B cell (primary cell): ENCODE measurements around the gene PRPSAP1. TPM values are rescaled to one million over a fixed set of nuclear protein-coding genes. Genes with fewer than 3 reads are reported as not detected.

Experiments used
- ATAC-seq: fragments of 200-7000 bp; cut with Tn5 transposase; one replicate; pipeline ENCODE4 v1.10.0; 2021; ENCODE audit warnings: low read depth, mild to moderate bottlenecking, moderate number of reproducible peaks, moderate library complexity
- CTCF ChIA-PET: fragments of 350-600 bp; sonication (Branson Sonifier 250); formaldehyde crosslinking; loops from one replicate; lab custom pipeline; 2021; ENCODE audit warnings: antibody characterized with exemption, inconsistent platforms; lab: Charles Lee
- POLR2A ChIA-PET: fragments of 350-600 bp; sonication (Branson Sonifier 250); formaldehyde crosslinking; loops from one replicate; lab custom pipeline; 2021; ENCODE audit warnings: antibody characterized with exemption; lab: Charles Lee
- DNase-seq: peaks from one replicate; pipeline ENCODE4 v3.0.0; 2013
- H2AFZ ChIP-seq: 2 replicates; pipeline ENCODE4 v1.6.1; 2012; ENCODE audit warnings: mild to moderate bottlenecking, low read depth, low read length; ENCODE audit not compliant: insufficient read depth, poor library complexity, severe bottlenecking
- H3K27ac ChIP-seq, 2 donors: 1 replicate in 1 of 2; 2 replicates in 1 of 2; pipeline ENCODE4 v1.5.1; 2012 to 2013; ENCODE audit warnings: low read length in 2 of 2, mild to moderate bottlenecking in 2 of 2, moderate library complexity in 1 of 2
- H3K27me3 ChIP-seq, 4 experiments: fragments of 200-600 bp in 1 of 4; sonication (generic) in 1 of 4; replicated peaks in 1 of 4; 1 replicate in 2 of 4; 2 replicates in 2 of 4; pipeline versions ENCODE4 v1.6.1 to v1.7.0; 2013 to 2016; ENCODE audit warnings: low read length in 3 of 4, mild to moderate bottlenecking in 2 of 4, mixed read lengths in 1 of 4, moderate library complexity in 1 of 4; ENCODE audit not compliant: insufficient read depth in 4 of 4, control insufficient read depth in 3 of 4; ENCODE audit errors: control extremely low read depth in 1 of 4
- H3K36me3 ChIP-seq, 2 experiments: replicated peaks in 1 of 2; 1 replicate in 1 of 2; 2 replicates in 1 of 2; pipeline versions ENCODE4 v1.6.1 to v1.7.1; 2013; ENCODE audit warnings: low read length in 1 of 2; ENCODE audit not compliant: insufficient read depth in 2 of 2, control insufficient read depth in 1 of 2; ENCODE audit errors: control extremely low read depth in 1 of 2, extremely low read depth in 1 of 2
- H3K4me1 ChIP-seq, 2 donors: fragments of 200-600 bp in 1 of 2; sonication (generic) in 1 of 2; 1 replicate in 1 of 2; 2 replicates in 1 of 2; pipeline versions ENCODE4 v1.5.1 to v1.6.1; 2013 to 2017; ENCODE audit warnings: low read length in 2 of 2; ENCODE audit not compliant: control insufficient read depth in 2 of 2, insufficient read depth in 2 of 2
- H3K4me2 ChIP-seq: replicated peaks from 2 replicates; pipeline ENCODE3; 2012; ENCODE audit warnings: mild to moderate bottlenecking, low read depth, low read length; ENCODE audit not compliant: poor library complexity, severe bottlenecking
- H3K4me3 ChIP-seq, 5 experiments: fragments of 200-600 bp in 1 of 5; sonication (generic) in 1 of 5; 1 replicate in 3 of 5; 2 replicates in 2 of 5; pipeline versions ENCODE4 v1.5.1 to v1.7.0; 2011 to 2016; ENCODE audit warnings: low read length in 4 of 5, mild to moderate bottlenecking in 4 of 5, low read depth in 2 of 5, control low read depth in 1 of 5, moderate library complexity in 1 of 5; ENCODE audit not compliant: insufficient read depth in 1 of 5; ENCODE audit errors: control extremely low read depth in 1 of 5, extremely low read depth in 1 of 5
- H3K79me2 ChIP-seq: fragments of 200-600 bp; sonication (generic); one replicate; pipeline ENCODE4 v1.6.0; 2016; ENCODE audit warnings: low read length; ENCODE audit not compliant: control insufficient read depth, insufficient read depth
- H3K9ac ChIP-seq: fragments of 200-600 bp; sonication (generic); 2 replicates; pipeline ENCODE4 v1.6.1; 2017; ENCODE audit warnings: mild to moderate bottlenecking, low read length, moderate library complexity
- H3K9me3 ChIP-seq, 3 donors: one replicate each; pipeline versions ENCODE4 v1.6.1 to v1.7.1; 2013; ENCODE audit warnings: low read length in 2 of 3; ENCODE audit not compliant: control insufficient read depth in 2 of 3, insufficient read depth in 1 of 3; ENCODE audit errors: control extremely low read depth in 1 of 3
- H4K20me1 ChIP-seq: 2 replicates; pipeline ENCODE4 v1.6.0; 2012; ENCODE audit warnings: mild to moderate bottlenecking, low read length; ENCODE audit not compliant: insufficient read depth, control insufficient read depth, poor library complexity, severe bottlenecking
- H3K27ac Mint-ChIP-seq: one replicate; pipeline ENCODE4 v1.8.0; 2021; ENCODE audit warnings: mixed read lengths
- H3K27me3 Mint-ChIP-seq: one replicate; pipeline ENCODE4 v1.8.0; 2021; ENCODE audit warnings: mixed read lengths
- H3K4me1 Mint-ChIP-seq: one replicate; pipeline ENCODE4 v1.8.0; 2021; ENCODE audit warnings: mixed read lengths
- H3K4me3 Mint-ChIP-seq: one replicate; pipeline ENCODE4 v1.8.0; 2021; ENCODE audit warnings: mixed read lengths
- H3K9me3 Mint-ChIP-seq: one replicate; pipeline ENCODE4 v1.8.0; 2022; ENCODE audit warnings: mixed read lengths; ENCODE audit not compliant: insufficient read depth
- CTCF ChIP-seq: fragments of 200-600 bp; IDR thresholded peaks from one replicate; pipeline ENCODE4 v1.8.0; 2022; ENCODE audit warnings: antibody characterized with exemption, mild to moderate bottlenecking
- EZH2 ChIP-seq: IDR thresholded peaks from 2 replicates; pipeline ENCODE4 v1.6.1; 2012; ENCODE audit warnings: borderline replicate concordance, low read depth, mild to moderate bottlenecking, moderate library complexity, low read length; ENCODE audit not compliant: insufficient read depth, poor library complexity, severe bottlenecking
- WGBS: methylation state at CpG from one replicate; pipeline ENCODE4 v1.1.5; 2013; ENCODE audit warnings: missing lambda C conversion rate; ENCODE audit not compliant: insufficient coverage; 5-methylcytosine and 5-hydroxymethylcytosine counted together
- intact Hi-C: fragments of 100-400 bp; cut with micrococcal nuclease; formaldehyde crosslinking; loops from one replicate; pipeline ENCODE4 v1.10.0; 2022
- polyA plus RNA-seq: library from polyadenylated mRNA; depleted of rRNA; stranded (reverse); fragments of >200 nt; gene quantifications from 2 replicates; pipeline ENCODE4 v1.2.3, GENCODE V29; 2012
- total RNA-seq, 2 donors: library from RNA; stranded (reverse); fragments of 120-200 nt in 1 of 2; gene quantifications; 1 replicate in 1 of 2; 2 replicates in 1 of 2; pipeline versions ENCODE4 v1.2.3 to v1.2.4, GENCODE V29; 2013 to 2022

Gene PRPSAP1
- total and polyA plus RNA-seq, 2 donors (not counting 1 experiment from before 2014, with no cell fraction given): 45.5 to 61.4 TPM

- no peak for DNase-seq
- peaks cover 56% of the 10 kb centered on the region for H3K4me1 Mint-ChIP-seq
- ATAC-seq: no peak
- peaks cover 53 to 55% of the 10 kb centered on the region in 2 donors for H3K4me1 ChIP-seq
- no peaks in the 10 kb centered on the region for H3K27me3 Mint-ChIP-seq
- peak overlapping the region; percentile 34 for H3K4me2 ChIP-seq
- peaks cover 0 to 3% (median 0%) of the 10 kb centered on the region in 3 donors for H3K9me3 ChIP-seq
- TF ChIP-seq CTCF (no peak), EZH2 (no peak)
- H3K27ac ChIP-seq: no peak overlapping the region
- peak overlapping the region; percentile 82 for H3K27ac Mint-ChIP-seq
- intact Hi-C loops: loop anchor here (1.0 to 10.0 kb wide), 3 partner anchors 8 to 356 kb away; partner anchors contain the start of gene MRPL38
- H3K4me3 ChIP-seq: peak overlapping the region in 1 of 5 experiments; percentile 13
- H3K27me3 ChIP-seq: no peaks in the 10 kb centered on the region
- ChIA-PET CTCF (interaction anchor here (1.1 to 8.2 kb wide), 7 partner anchors 13 to 139 kb away, joined by 3 to 66 read pairs (median 15); no protein-coding TSS in a partner anchor), POLR2A (interaction anchor here (2.2 kb wide), 1 partner anchor 17 kb away, joined by 7 read pairs; no protein-coding TSS in a partner anchor)
- H3K9ac ChIP-seq: no peak overlapping the region
- peaks cover 7% of the 10 kb centered on the region for H3K79me2 ChIP-seq
- H3K4me3 Mint-ChIP-seq: peak overlapping the region; percentile 67
- 100% methylated on average over 4 of the region's 5 CpGs for WGBS
- H3K9me3 Mint-ChIP-seq: no peaks in the 10 kb centered on the region
- peak overlapping the region; percentile 17 for H2AFZ ChIP-seq
- no peaks in the 10 kb centered on the region for H3K36me3 ChIP-seq
- H4K20me1 ChIP-seq: peaks cover under 1% of the 10 kb centered on the region
Measured at GRCh38 chr17:76260669-76261068, 93.0 kb downstream of the PRPSAP1 start.

GRCh38 chr17:76260220-76260619 lies 93.5 kb downstream of the PRPSAP1 start:
- H3K27me3 Mint-ChIP-seq: no peaks in the 10 kb centered on the region
- H3K9ac ChIP-seq: no peak overlapping the region
- ChIA-PET CTCF (interaction anchor here (1.1 to 8.2 kb wide), 6 partner anchors 12 to 139 kb away, joined by 3 to 66 read pairs (median 10); no protein-coding TSS in a partner anchor), POLR2A (interaction anchor here (2.2 kb wide), 1 partner anchor 17 kb away, joined by 7 read pairs; no protein-coding TSS in a partner anchor)
- intact Hi-C loops: loop anchor here (1.0 to 10.0 kb wide), 3 partner anchors 8 to 355 kb away; partner anchors contain the start of gene MRPL38
- WGBS: 46% methylated on average over 7 of the region's 7 CpGs
- no peaks in the 10 kb centered on the region for H3K27me3 ChIP-seq
- H3K4me2 ChIP-seq: peak overlapping the region; percentile 34
- peaks cover 4% of the 10 kb centered on the region for H3K79me2 ChIP-seq
- peak overlapping the region; percentile 67 for H3K4me3 Mint-ChIP-seq
- peak overlapping the region; percentile 82 for H3K27ac Mint-ChIP-seq
- no peaks in the 10 kb centered on the region for H4K20me1 ChIP-seq
- no peak for ATAC-seq
- peak overlapping the region in 1 of 2 donors; percentile 32 for H3K27ac ChIP-seq
- peaks cover 60% of the 10 kb centered on the region for H3K4me1 Mint-ChIP-seq
- peak overlapping the region in 1 of 5 experiments; percentile 13 for H3K4me3 ChIP-seq
- H3K9me3 Mint-ChIP-seq: no peaks in the 10 kb centered on the region
- peak; percentile 42 for DNase-seq
- H2AFZ ChIP-seq: peak overlapping the region; percentile 17
- peaks cover 0 to 3% (median 0%) of the 10 kb centered on the region in 3 donors for H3K9me3 ChIP-seq
- no peaks in the 10 kb centered on the region for H3K36me3 ChIP-seq
- no peak for TF ChIP-seq EZH2
- TF ChIP-seq CTCF: no peak
- H3K4me1 ChIP-seq: peaks cover 53 to 55% of the 10 kb centered on the region in 2 donors
